Measurements from ENCODE around the gene DLGAP4.
A peak's percentile ranks its signal among the peaks of the same experiment; 100 is the strongest.
"Not testable (repeated sequence)": the region's sequence is repeated elsewhere in the genome, so short reads cannot be mapped to it uniquely, and the experiment has no call there.

Gene DLGAP4

DNA sequence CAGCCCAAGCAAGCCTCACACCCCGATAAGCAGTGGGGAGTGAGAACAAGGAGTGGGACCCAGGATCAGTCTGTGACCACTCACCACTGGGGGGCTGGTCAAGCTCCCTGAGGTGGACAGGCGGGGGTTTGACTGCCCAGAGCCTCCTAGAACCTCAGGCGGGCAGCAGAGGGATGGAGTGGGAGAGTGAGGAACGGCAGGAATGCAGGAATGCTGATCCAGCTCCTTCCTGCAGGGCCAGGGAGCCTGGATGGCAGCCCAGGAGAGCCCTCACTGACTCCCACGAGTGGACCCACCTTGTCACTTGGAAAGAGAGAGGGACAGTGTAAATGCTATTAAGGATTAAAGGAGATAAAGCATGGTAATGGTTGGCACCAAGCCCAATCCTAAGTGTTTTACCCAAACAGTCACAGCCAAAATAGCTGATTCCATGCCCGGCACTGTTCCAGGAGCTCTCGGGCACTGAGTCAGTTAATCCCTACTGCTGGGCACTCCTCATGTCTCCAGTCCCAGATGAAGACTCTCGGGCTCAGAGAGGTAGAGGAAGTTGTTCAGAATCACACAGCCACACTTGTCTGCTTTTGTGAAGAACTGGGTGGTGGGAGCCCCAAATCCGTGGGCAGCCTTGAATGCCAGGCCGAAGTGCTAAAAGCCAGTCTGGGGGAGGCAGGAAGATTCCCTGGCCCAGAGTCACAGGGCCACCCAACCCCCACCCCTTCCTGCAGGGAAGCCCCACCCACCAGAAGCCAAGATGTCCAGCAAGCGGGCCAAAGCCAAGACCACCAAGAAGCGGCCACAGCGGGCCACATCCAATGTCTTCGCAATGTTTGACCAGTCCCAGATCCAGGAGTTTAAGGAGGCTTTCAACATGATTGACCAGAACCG is 238.2 kb downstream of the DLGAP4 start:
- DNase-seq, result no peak

DNA sequence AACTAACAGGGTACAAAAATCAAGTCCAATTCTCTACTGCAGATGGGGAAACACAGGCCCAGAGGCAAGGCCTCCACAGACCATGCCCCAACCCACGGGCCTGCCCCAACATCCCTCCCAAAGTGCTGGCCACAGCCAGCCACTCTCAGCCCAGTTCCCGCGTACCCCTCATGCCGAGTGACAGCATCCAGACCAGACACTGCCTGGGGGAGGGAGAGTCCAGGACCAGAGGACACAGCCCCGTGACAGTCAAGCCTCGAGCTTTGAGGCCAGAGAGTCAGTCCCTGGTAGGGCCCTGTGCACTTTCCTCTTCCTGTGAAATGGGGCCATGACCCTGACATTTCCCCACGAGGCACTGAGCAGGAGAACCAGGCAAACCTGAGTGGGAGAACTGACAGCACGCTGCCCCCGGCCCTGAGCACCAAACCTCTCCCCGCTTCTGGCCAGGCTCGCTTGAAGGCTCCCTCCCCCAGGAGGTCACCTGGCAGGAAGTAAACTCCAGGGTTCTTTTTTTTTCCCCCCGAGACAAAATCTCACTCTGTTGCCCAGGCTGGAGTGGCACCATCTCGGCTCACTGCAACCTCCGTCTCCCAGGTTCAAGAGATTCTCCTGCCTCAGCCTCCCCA is 240.1 kb downstream of the DLGAP4 start:
- no peak for DNase-seq

DNA sequence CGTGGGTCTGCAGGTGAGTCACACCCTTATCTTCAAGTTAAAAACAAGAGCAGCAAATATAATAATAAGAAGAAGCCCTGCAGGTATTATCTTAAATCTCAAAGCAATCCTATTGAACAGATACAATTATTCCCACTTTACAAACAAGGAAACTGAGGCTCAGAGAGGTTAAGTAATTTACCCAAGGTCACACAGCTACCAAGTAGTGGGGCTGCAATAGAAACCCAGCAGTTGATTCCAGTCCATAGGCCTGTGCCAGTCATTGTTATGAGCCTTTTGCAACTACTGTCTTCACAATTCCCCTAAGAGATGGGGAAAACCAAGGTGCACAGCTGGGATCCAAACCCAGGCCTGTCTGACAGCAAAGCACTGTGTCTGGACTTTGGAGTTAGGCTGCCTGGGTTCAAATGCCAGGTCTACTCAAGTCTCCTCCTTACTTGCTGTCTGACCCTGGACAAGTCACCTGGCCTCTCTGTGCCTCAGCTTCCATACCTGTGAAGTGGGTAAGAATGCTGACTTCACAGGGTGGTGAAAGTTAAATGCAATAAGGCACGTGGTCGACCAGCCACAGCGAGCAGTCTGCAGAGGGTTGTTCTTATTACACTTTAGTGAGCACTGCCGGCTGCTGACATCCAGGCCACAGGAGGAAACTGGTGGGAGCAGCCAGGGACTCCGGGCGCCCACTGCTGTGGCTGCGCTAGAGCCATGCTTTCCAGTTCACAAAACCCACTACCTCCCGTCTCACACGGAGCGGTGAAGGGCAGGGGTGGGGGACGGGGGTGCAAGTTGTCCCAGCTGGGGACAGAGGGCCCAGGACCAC is 241.3 kb downstream of the DLGAP4 start:
- DNase-seq, result no peak

DNA sequence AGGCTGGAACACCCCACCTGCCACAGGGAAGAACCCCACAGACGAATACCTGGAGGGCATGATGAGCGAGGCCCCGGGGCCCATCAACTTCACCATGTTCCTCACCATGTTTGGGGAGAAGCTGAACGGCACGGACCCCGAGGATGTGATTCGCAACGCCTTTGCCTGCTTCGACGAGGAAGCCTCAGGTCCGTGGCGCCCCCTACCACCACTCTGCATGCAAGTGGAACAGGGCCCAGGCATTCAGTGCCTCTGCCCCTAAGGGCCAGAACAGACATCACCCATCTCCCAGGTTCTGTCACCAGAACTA is 241.8 kb downstream of the DLGAP4 start:
- no peak for DNase-seq

DNA sequence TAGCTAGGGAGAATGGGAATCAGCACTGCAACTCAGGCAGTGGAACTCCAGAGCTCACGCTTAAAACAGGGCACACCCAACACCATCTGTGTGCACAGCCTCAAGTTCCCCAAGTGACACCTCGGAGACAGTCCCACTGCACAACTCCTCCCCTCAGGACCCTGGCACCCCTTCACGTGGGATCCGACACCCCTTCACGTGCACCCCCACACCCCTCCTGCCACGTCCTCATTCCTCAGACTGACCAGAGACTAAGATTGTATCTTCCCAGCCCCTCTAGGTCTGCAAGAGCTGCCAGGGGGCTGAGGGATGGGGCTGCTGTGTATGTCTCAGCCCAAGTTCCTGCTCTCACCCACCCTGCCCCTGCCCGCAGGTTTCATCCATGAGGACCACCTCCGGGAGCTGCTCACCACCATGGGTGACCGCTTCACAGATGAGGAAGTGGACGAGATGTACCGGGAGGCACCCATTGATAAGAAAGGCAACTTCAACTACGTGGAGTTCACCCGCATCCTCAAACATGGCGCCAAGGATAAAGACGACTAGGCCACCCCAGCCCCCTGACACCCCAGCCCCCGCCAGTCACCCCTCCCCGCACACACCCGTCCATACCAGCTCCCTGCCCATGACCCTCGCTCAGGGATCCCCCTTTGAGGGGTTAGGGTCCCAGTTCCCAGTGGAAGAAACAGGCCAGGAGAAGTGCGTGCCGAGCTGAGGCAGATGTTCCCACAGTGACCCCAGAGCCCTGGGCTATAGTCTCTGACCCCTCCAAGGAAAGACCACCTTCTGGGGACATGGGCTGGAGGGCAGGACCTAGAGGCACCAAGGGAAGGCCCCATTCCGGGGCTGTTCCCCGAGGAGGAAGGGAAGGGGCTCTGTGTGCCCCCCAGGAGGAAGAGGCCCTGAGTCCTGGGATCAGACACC is 242.8 kb downstream of the DLGAP4 start:
- DNase-seq, result no peak

DNA sequence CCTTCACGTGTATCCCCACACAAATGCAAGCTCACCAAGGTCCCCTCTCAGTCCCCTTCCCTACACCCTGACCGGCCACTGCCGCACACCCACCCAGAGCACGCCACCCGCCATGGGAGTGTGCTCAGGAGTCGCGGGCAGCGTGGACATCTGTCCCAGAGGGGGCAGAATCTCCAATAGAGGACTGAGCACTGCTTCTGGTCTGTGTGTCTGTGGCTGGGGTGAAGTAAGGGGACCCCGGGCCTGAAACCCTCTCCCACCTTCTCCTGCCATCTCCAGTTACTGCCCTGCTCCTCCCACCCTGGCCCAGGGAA is 243.4 kb downstream of the DLGAP4 start:
- DNase-seq, result no peak

DNA sequence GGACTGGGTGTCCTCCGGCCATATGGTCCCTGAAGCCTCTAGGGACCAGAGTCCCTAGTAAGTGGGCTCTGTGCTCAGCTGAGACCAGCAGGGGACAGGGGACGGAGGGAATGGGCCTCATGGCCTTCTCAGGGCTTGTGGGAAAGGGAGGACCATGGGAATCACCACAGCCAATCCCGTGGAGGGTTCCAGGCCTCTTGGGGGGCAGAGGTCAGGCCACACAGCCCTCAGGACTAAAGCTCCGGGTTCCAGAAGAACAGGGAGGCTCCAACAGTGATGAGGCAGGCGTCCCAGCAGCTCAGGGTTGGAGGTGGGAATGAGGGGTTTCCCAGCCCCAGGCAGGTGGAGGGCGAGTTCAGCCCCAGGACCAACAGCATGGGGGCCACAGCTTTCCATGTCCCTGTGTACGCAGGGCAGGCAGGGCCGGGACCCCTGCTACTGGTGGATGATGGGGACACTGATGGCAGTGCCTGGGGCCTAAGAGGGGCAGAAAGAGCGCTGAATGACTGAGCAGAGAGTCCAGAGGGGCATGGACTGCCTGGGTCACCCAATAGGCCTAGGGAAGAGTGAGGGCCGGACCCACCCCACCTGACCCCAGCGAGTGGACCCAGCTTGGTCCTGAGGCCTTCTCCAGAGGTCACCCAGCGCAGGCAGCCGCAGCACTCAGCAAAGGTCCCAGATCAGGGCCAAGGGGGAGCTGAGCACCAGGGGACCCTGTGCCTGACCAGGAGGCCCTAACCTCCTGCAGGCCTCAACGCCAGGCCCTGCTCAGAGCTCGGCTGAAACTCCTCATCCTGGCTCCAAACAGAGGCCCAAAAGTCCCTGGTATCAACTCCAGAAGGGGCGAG is 244.0 kb downstream of the DLGAP4 start:
- DNase-seq, result no peak

DNA sequence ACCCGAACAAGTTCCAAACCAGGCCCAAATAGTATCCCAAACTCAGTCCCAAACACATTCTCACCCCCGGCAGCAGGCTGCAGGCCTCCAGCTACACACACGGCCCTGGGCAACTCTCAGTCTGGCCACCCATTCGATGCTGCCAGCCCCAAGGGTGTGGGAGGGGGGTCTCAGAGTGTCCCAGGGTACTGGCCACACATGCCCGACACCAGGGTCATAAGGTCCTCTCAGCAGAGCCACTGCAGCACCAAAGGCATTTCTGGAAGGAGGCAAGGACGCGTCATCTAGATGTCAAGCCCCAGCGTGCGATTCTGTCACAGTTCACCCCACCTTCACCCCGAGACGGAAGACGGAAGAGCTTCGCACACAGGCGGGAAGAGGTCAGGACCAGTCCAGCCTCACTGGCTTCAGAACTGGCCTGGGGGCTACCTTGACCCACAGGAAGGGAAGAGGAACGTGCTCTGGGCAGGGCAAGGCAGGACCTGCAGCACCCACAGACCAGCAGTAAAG is 244.7 kb downstream of the DLGAP4 start:
- no peak for DNase-seq

DNA sequence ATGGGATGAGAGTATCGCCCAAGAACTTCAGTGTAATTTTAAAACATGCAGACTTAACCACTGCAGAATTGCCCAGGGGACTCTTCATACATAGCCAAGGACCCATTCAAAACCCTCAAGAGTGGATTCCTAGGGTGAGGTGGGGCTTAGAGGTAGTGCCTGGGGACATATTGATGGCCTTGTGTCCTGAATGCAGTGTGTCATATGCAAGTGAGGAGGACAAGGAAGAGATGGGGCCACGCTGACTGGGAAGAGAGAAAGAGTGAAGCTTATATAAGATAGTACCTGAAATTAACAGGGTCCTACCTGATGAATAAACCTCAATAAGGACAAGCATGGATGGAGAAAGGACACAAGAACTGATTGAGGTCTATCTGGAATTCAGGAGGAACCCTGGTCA is 249.1 kb downstream of the DLGAP4 start:
- DNase-seq, result no peak

DNA sequence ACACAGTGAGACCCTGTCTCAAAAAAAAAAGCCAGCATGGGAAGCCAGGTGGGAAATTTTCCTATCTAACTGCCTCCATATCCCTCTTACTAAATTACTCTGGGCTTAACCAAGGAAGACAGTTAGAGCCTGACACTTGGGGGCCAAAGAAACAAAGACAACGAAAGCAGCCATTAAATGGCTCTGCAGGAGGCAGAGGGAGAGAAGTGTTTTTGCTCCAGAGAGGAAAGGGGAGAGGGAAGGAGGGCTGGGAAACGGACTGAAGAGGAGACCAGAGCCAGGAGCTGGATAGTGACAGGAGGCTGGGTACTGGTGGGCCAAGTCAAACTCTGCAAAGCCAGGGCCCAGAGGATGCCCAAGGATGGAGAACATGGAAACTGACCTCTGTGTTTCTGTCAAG is 256.6 kb downstream of the DLGAP4 start:
- no peak for DNase-seq

DNA sequence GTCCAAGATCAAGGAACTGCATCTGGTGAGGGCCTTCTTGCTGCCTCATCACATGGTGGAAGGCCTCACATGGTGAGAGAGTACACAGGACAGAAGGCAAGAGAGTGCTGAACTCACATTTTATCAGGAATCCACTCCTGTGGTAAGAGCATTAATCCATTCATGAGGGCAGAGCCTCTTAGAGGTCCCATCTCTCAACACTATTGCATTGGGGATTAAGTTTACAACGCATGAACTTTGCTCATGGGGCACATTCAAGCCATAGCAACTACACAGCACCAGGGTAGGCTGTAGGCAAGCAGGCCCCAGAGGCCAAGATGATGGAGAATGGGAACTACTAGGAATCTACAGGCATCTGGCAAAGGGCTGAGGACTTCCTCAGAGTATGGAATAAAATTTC is 257.2 kb downstream of the DLGAP4 start:
- no peak for DNase-seq

DNA sequence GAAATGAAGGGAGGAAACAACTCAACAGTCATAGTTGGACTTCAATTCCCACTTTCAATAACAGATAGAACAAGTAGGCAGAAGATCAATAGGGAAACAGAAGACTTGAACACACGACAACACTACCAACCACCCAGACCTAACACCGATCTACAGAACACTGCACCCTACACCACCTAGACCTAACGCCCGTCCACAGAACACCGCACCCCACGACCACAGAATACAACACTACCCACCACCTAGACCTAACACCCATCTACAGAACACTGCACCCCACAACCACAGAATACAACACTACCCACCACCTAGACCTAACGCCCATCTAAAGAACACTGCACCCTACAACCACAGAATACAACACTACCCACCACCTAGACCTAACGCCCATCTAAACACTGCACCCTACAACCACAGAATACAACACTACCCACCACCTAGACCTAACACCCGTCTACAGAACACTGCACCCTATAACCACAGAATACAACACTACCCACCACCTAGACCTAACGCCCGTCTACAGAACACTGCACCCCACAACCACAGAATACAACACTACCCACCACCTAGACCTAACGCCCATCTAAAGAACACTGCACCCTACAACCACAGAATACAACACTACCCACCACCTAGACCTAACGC is 258.1 kb downstream of the DLGAP4 start:
- not testable (repeated sequence) for DNase-seq

DNA sequence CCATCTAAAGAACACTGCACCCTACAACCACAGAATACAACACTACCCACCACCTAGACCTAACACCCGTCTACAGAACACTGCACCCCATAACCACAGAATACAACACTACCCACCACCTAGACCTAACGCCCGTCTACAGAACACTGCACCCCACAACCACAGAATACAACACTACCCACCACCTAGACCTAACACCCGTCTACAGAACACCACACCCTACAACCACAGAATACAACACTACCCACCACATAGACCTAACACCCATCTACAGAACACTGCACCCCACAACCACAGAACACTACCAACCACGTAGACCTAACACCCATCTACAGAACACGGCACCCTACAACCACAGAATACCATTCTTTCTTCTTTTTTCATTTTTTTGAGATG is 258.6 kb downstream of the DLGAP4 start:
- DNase-seq, result not testable (repeated sequence)

DNA sequence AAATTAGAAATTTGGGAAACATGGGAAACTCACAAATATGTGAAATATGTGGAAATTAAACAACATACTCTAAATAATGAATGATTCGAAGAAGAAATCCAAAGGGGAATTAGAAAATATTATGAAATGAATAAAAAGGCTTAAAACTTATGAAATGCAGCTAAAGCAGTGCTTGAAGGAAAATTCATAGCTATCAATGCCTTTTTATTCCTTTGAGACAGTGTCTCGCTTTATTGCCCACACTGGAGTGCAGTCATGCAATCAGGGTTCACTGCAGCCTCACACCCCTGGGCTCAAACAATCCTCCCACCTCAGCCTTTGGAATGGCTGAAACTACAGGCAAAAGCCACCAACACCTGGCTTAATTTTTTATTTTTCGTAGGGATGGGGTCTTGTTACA is 259.4 kb downstream of the DLGAP4 start:
- DNase-seq, result no peak

DNA sequence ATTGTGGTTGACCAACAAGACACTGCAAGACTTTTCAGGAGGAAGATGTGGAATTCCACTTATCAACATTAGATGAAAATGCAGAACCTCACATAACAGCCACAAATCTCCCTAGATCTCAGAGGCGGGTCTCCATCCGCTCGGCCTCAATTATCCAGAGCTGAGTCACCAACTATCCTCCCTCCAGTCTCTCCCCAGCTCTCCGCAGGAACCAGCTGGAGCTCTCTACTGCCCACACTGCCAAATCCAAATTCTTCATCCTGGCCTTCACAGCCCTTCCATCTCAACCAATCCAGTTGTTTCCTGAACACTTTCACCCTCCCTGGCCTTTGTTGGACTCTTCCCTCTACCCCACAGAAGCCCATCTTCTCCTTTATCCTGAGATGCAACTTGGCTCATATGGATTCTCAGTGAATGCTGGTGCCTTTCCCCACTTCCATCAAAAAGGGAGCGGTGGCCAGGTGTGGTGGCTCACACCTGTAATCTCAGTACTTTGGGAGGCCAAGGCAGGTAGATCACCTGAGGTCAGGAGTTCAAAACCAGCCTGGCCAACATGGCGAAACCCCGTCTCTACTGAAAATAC is 263.8 kb downstream of the DLGAP4 start:
- no peak for DNase-seq

DNA sequence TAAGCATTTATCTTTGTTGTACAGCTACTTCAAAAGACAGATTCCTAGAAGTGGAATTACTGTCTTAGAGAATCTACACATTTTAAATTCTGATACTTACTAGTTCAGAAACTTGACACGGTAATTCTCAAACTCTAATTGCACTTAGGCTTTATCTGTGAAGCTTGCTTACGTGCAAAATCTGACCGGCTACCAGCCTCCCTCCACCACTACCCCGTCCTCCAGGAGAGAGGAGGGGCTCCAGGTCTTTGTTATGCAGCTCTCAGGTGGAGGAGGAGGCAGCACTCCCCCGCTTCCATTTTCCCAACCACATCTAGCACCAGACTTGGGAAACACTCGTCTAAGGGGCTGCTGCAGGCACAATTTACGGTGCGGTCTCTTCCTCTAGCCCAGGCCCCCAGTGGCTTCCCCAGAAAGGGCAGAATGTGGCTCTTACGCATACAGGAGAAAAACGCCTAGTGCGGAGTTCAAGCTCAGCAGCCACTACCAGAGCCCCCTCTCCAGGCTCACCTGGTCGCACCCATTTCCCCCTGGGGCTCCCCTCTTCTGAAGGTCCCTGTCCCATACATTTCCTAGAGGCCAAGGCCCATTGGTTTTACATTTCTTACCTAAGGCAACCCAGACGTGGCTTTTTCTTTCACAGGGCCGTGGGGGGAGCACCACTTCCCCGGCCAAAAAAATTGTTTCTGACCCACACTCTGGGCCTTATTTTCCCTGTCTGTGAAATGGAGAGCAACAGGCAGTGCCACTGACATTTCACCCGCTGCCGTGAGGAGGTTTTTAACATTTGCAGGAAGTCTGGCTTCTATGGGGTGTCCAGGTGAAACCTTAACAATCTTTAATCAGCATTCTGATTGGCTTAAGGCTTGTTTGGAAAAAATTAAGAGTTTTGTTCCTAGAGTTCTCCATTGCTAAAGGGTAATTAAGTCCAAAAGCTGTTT is 265.7 kb downstream of the DLGAP4 start:
- no peak for DNase-seq

DNA sequence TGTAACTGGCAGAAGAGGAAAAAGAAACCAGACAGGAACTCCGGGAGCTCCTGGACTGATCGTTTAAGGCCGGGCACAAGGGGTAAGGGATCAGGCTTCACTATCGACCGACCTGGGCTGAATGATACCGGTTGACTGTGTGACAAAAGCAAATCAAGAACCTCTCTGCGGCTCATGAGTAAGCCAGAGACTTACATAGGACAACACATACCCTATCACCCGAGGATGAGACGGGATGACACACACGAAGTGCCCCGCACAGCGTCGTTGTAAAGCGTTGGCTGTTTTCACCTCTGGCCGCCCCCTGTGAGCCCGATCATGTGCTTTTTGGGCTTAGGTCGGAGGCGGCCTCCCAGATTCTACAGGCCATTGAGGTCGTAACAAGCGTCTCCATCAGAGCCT is 266.6 kb downstream of the DLGAP4 start:
- peak; percentile 81 for DNase-seq

DNA sequence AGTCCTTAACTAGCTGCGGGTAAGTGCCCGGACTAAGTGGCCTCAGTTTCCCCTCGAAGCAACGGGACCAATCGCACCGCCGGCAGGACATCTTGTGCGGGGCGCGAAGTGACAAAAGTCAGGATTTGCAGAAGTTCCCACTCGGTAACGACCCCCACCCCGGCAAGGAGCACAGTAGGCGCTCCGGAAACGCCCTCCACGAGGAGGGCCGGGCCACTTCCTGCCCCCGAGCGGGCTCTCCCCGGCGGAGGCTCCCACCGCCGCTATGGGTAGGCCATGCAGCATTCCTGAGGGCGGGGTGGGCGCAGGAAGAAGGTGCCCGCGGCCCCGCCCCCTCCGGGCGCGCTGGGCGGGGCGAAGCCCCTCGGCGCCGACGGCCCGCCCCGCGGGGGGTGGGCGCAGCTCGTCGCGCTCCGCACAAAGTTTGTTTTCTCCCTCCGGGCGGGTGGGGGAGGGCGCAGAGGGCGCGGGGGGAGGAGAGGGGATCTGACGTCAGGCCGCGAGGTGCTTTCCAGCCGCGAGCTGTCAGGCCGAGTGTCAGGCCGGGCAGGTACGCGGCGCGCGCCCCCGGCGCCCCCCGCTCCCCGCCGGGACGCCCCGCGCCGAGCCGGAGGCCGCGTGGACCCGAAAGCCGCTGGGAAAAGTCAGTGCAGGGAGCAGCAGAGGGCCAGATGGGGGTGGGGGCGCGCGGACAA is 267.1 kb downstream of the DLGAP4 start, which contains the start of gene TGIF2:
Gene TGIF2, plus strand, starts transcription at position 495 of the 695 bp plus-strand sequence. CDS start 5,178 bp downstream, outside the sequence.
- DNase-seq, result peak; percentile 87

All from activated naive CD4-positive, alpha-beta T cell treated with anti-CD3 and anti-CD28 coated beads, Interleukin-2, amount 50 U/mL, for 16 hours (primary cell).